Measurements from ENCODE around the gene CLCN6.

GRCh38 chr1:11789126-11790067 lies 16.6 kb upstream of the CLCN6 start:
- no peak for TF ChIP-seq CTCF (IDR thresholded peaks at IDR 0.05)
- TF ChIP-seq POLR2A (IDR thresholded peaks at IDR 0.05), result no peak
